ENCODE data around the gene TADA1. TPM values are rescaled to one million over a fixed set of nuclear protein-coding genes. Genes with fewer than 3 reads are reported as not detected.
"Not testable (repeated sequence)": the region's sequence is repeated elsewhere in the genome, so short reads cannot be mapped to it uniquely, and the experiment has no call there.

TADA1 gene
- total RNA-seq, 1 experiment from 2014 or later, result 19.8 TPM

DNA sequence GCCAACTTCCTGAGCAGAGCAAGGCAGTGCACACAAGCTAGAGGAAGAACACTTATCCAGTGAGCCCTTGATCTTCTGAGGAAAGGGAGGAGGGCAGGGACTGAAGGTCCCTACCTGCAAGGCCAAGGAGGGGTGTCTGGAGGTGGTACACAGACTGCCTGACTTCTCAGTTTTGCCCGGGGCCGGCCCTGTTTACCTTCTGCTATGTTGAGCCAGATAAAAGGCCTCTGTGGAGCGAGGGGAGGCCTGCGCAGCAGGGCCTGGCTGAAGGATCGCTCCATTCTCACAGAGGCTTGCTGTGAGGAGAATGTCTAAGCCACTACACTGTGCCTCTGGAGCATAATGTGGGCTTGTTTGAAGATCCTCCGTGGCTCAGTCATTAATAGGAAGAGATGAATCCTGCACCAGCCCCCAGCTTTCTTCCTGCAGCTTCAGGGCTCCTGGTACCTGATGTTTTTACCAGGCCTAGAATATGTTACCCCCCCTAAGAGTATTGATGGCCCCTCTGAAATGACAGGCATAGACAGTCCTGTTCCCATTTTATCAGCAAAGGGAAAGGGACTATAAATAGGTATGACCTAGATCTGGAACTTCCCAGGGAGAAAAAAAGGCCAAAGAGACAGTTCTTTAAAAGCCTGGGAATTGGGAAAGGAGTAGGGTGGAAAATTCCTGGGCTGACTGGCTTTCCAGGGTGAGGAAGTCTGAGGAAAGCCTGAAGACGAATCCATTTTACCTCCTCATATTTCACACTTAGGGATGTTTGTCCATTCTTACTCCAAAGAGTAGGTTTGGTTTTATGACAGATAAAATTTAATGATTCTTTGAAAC, 32.1 kb downstream of the TADA1 start:
- no peak for DNase-seq (ENCODE audit: low read depth)

DNA sequence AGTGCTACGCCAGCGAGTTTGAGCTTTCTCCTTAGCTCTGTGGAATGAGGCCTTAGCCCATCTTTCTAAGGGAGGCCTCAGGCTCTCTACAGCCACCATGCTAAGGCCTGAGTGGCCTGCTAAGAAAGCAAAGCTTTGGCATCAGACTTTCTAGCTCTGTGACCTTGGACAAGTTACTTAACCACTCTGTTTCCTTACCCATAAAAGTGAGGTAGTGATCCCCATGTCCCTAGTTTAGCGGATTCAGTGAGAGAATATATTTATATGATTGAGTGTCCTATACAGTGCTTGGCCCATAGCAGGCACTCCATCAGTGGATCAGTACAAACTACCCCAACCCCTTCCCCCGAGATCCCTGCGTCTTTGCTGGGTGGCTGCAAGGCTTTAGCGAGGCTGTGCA, 32.7 kb downstream of the TADA1 start:
- DNase-seq (ENCODE audit: low read depth), result no peak

DNA sequence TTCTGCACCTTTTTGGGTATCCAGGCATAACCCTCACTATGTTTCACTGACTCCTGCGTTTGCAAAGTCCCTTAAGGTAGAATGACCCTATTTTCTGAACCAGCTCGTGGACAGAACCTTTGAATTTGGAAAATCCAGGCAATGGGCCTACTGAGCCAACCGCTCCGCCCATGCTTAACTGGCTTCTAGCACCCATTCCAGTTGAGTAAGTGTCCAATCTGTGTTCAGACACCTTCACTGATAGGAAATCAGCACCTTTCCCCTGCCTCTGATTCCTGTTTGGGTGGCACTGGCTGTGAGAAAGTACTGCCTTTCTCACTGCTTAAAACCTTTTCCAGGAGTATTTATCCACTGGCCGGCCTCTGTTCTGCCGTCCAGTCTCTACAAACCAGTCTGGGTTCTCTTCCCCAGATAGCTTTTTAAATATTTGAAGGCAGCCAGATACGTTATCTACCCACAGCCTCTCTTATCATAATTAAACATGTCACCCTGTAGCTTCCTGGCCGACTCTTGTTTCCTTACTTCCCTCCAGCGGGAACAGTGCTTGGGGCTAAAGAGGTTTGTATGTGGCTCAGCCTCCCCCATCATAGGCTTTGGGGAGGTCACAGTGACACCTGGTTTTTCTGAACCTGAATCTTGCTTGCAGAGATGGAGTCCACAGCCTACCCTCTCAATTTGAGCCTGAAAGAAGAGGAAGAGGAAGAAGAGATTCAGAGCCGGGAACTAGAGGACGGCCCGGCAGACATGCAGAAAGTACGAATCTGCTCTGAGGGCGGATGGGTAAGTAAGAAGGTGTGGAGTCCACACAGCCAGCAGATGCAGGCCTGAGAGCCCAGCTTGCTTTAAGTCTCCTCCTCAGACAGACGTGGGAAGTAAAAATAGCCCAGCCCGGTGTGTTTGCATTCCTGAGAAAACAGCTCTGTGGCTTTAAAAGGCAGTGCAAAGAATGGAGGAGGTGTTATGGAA, 35.5 kb downstream of the TADA1 start:
- no peak for DNase-seq (ENCODE audit: low read depth)

DNA sequence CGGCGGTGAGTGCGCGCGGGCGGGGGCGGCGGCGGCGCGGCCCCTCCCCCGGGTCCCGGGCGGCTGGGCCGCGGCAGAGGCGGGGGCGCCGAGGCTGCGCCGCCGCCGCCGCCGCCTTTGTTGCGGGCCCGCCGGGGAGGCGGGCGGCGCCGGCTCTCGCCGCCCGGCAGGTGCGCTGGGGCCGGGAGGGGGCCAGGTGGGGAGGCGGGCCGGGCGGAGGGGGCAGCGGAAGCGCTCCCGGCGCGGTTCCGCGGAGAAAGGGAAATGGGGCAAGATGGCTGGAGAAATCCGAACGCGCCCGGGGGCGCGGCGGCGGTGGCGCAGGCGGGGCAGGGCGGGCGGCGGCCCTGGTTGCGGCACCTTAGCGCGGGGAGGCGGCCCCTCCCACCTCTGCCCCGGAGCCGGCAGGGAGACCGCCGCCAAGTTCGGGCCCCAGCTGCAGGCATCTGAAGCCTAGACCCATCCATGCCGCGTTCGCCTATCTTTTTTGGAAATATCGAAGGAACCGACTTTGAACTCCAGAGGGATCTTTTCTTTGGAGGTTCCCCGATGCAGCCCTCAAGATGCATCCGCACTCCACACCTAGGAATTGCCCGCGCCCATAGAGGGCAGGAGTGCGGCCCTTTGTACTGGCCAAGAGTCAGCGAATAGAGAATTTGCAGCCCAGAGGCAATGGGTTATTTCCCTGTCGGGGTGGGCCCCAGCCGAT, 36.3 kb downstream of the TADA1 start:
- peak; percentile 61 for DNase-seq (ENCODE audit: low read depth)

DNA sequence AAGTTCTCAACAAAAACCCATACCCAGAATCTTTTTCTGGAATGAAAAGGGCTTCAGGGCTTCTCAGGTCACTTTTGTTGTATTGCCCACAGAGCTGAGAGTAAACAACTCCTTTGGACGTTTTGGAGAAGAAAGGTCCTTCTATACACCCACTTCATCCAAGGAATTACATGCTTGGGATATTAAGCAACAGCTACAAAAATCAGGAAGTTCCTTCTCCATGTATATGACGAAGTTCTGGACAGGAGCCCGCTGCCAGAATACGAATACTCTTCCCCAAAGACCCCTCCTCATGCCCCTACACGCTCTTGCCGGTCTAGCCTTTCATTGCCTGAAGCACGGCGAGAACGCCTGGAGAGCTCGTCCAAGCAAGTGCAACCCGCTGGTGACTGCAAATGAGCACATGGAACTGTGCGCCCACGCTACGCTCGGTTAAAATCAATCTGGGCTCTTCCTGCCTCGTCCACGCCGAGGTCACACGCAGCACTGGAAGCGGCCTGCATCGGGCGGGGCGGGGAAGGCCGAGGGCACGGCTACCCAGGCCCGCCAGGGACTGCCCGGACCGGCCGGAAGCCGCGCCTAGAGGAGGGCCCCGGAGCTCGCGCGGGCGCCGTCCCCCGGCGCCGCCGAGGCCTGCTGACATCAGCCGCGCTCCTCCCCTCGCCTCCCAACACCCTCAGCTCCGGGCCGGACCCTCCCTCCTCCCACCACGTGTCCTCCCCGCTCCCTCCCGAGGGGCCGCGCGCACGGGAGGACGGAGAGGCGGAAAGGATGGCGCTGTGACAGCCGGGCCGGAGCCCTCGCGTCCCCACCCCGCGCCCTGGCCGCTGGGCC, 37.1 kb downstream of the TADA1 start, which contains the start of gene POGK:
Gene POGK, plus strand, starts transcription at position 710 of the 834 bp plus-strand sequence. CDS start 1,482 bp downstream, outside the sequence.
- DNase-seq (ENCODE audit: low read depth), result peak; percentile 96

DNA sequence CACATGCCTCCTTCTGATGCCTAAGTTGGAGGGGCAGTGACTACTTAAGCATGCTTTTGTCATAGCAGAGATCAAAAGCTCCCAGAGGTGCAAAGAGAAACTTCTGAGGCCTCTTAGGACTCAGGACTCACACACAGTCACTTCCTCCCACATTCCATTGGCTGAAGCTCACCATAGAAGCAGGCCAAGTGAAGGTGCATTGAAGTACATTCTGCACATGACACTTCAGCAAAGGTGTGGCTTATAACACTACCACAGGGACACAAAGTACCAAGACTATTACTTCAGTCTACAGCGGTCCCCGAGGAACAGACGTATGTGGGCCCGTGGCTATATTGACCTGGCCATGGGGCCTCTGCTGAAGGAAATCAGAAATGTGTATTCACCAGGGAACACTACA, 39.3 kb downstream of the TADA1 start:
- DNase-seq (ENCODE audit: low read depth), result peak; percentile 15

- DNase-seq (ENCODE audit: low read depth), result not testable (repeated sequence)
These were observed 46.3 kb downstream of the TADA1 start for GRCh38 chr1:166829762-166830161.

DNA sequence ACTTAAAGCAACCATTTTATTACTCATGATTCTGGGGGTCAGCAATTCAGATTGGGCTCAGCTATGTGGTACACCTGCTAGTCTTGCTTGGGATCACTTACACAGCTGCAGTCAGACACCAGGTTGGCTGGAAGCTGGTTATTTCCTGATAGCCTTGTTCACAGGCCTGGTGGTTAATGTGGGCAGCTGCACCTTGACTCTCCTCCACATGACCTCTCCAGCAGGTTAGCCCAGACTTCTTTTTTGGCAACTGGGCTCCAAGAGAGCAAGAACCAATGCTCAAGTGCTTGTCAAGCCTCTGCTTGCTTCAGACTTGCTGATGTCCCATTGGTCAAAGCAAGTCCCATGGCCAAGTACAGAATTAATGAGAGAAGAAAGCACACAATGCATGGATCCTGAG, 48.6 kb downstream of the TADA1 start:
- no peak for DNase-seq (ENCODE audit: low read depth)

DNA sequence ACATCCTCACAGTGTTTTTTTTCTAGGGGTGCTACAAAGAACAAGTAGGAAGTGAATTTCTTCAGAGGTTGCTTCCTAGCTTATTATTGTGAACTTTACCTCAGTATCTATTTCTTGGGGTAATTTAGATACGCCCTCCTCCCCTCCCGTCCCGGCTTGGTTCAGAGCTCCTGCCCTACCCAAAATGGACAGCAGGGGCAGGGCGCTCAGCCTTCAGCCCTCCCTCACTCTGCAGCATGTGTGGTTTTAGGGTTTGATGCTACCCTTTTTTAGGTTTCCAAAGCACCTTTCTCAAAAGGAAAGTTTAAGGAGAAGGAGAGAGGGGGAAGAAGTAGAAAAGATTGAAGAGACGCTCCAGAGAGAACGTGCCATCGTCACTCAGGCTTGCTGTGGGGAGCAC, 53.7 kb downstream of the TADA1 start:
- no peak for DNase-seq (ENCODE audit: low read depth)

GRCh38 chr1:166819974-166820373, 56.1 kb downstream of the TADA1 start:
- DNase-seq (ENCODE audit: low read depth), result no peak

DNA sequence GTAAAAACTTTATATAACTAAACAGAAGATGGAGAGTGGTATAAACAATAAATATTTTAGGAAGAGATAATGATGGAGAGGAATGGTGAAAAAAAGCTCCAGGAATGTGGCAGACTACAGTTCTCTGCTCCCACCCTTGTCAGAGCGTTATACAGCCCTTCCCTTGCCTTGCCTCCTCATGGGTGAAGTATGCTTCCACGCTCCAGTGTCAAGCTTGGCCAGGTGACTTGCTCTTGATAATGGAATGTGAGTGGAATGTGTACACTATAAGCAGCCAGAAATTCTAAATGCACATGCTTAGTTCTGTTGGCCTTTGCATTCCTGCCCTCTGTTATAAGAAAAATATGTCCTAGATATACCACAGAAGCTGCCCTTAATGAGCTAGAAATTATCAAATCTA, 61.5 kb downstream of the TADA1 start:
- no peak for DNase-seq (ENCODE audit: low read depth)

DNA sequence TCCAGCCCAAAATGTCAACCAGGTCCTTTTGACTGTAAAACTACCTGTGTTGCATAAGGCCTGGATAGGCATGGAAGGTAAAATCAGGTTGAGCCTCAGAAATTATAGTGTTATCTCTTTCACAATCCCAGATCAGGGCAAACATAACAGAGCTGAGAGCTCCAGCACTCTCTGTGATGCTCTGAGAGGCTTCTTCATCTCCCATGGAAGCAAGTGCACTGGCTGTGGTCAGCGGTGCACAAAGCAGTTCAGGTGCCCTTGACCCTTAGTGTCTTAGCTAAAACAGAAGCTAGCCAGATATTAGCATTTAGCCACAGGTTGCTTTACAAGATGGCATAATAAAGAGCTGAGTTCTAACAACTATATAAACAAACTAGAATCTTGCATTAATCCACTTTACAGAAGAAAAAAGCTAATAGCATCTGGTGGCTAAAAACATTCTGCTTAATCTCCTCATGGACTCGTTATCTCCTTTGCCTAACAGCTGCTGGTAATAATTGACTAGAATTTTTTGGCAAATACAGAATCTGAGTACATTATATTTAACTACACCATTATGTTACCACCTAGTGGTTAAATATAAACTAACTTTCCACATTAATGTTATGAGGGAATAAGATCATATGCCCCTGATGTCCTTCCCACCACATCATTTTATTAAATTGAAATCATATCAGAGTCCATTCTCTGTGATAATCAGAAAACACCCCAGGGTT, 62.4 kb downstream of the TADA1 start:
- DNase-seq (ENCODE audit: low read depth), result no peak

GRCh38 chr1:166811691-166812090, 64.4 kb downstream of the TADA1 start:
- DNase-seq (ENCODE audit: low read depth), result no peak

- no peak for DNase-seq (ENCODE audit: low read depth)
These were observed 67.1 kb downstream of the TADA1 start for GRCh38 chr1:166808952-166809351.

Other genes with a start within 250 kb of the TADA1 start
- 30.8 and 37.1 TPM in 2 replicates for gene POGK, start 36.8 kb downstream of the TADA1 start, total RNA-seq (2014; rRNA removed; shearing (Covaris generic))
- 9.6 and 15.7 TPM in 2 replicates for gene ILDR2, start 99.3 kb upstream of the TADA1 start, total RNA-seq (2014; rRNA removed; shearing (Covaris generic))
- 0.11 TPM in 1 of 2 replicates, not detected in the other for gene MAEL, start 113.0 kb upstream of the TADA1 start, total RNA-seq (2014; rRNA removed; shearing (Covaris generic))
- not detected in 2 replicates for gene GPA33, start 214.1 kb upstream of the TADA1 start, total RNA-seq (2014; rRNA removed; shearing (Covaris generic))
- not detected in 2 replicates for gene STYXL2, start 217.8 kb upstream of the TADA1 start, total RNA-seq (2014; rRNA removed; shearing (Covaris generic))